CD8-positive, alpha-beta memory T cell (primary cell): ENCODE data around the gene MRPL37. TPM values are rescaled to one million over a fixed set of nuclear protein-coding genes. Genes with fewer than 3 reads are reported as not detected.

Experiments
- CTCF ChIA-PET: fragments of 350-600 bp; sonication (Branson Sonifier 250); formaldehyde crosslinking; loops from one replicate; lab custom pipeline; 2021; ENCODE audit warnings: antibody characterized with exemption; lab: Charles Lee
- POLR2A ChIA-PET: fragments of 350-600 bp; sonication (Branson Sonifier 250); formaldehyde crosslinking; loops from one replicate; lab custom pipeline; 2021; ENCODE audit warnings: antibody characterized with exemption; lab: Charles Lee
- DNase-seq, 5 donors: peaks; one replicate each; pipeline versions ENCODE4 v3.0.0 to v3.0.0-alpha.2; 2020 to 2022; ENCODE audit warnings: mixed read lengths in 1 of 5
- H3K27ac ChIP-seq: one replicate; pipeline ENCODE4 v1.7.0; 2013; ENCODE audit warnings: low read depth, mild to moderate bottlenecking, low read length, moderate library complexity
- H3K27me3 ChIP-seq: 2 replicates; pipeline ENCODE4 v1.7.0; 2013; ENCODE audit warnings: low read length, mild to moderate bottlenecking; ENCODE audit not compliant: insufficient read depth, poor library complexity, severe bottlenecking
- H3K36me3 ChIP-seq: 2 replicates; pipeline ENCODE4 v1.7.0; 2013; ENCODE audit warnings: mild to moderate bottlenecking, low read length, moderate library complexity; ENCODE audit not compliant: insufficient read depth
- H3K4me1 ChIP-seq: 2 replicates; pipeline ENCODE4 v1.7.0; 2013; ENCODE audit warnings: mild to moderate bottlenecking, low read length, moderate library complexity; ENCODE audit not compliant: insufficient read depth
- H3K4me3 ChIP-seq: 2 replicates; pipeline ENCODE4 v1.7.0; 2013; ENCODE audit warnings: mild to moderate bottlenecking, low read length
- H3K9me3 ChIP-seq: 2 replicates; pipeline ENCODE4 v1.7.0; 2013; ENCODE audit warnings: mild to moderate bottlenecking, low read length
- H3K27ac Mint-ChIP-seq, 8 donors: one replicate each; pipeline ENCODE4 v1.8.0; 2020 to 2021; ENCODE audit warnings: mixed read lengths in 8 of 8, mild to moderate bottlenecking in 6 of 8, inconsistent platforms in 3 of 8, moderate library complexity in 3 of 8
- H3K27me3 Mint-ChIP-seq, 2 donors: one replicate each; pipeline ENCODE4 v1.8.0; 2020 to 2021; ENCODE audit warnings: mixed read lengths in 2 of 2, mild to moderate bottlenecking in 1 of 2, moderate library complexity in 1 of 2
- H3K36me3 Mint-ChIP-seq, 3 donors: one replicate each; pipeline ENCODE4 v1.8.0; 2020 to 2021; ENCODE audit warnings: mixed read lengths in 3 of 3, inconsistent platforms in 1 of 3, mild to moderate bottlenecking in 1 of 3
- H3K4me1 Mint-ChIP-seq, 3 donors: one replicate each; pipeline ENCODE4 v1.8.0; 2020 to 2021; ENCODE audit warnings: mixed read lengths in 3 of 3, inconsistent platforms in 1 of 3, mild to moderate bottlenecking in 1 of 3
- H3K4me3 Mint-ChIP-seq, 7 donors: one replicate each; pipeline ENCODE4 v1.8.0; 2020 to 2021; ENCODE audit warnings: mixed read lengths in 7 of 7, mild to moderate bottlenecking in 6 of 7, moderate library complexity in 4 of 7, inconsistent platforms in 2 of 7
- H3K9me3 Mint-ChIP-seq, 5 donors: one replicate each; pipeline ENCODE4 v1.8.0; 2020 to 2022; ENCODE audit warnings: mixed read lengths in 5 of 5, mild to moderate bottlenecking in 3 of 5, moderate library complexity in 2 of 5, inconsistent platforms in 1 of 5
- polyA plus RNA-seq: library from polyadenylated mRNA; unstranded; fragments of 300-500 nt; fragmentation: Illumina TruSeq; gene quantifications from one replicate; pipeline ENCODE4 v1.2.3, GENCODE V29; 2021
- total RNA-seq, 2 experiments: library from RNA; stranded (reverse); gene quantifications; one replicate each; pipeline ENCODE4 v1.2.3, GENCODE V29; 2021

Gene MRPL37
- total and polyA plus RNA-seq, 3 experiments from 2014 or later: 58.8 to 229 (median 226) TPM

DNA sequence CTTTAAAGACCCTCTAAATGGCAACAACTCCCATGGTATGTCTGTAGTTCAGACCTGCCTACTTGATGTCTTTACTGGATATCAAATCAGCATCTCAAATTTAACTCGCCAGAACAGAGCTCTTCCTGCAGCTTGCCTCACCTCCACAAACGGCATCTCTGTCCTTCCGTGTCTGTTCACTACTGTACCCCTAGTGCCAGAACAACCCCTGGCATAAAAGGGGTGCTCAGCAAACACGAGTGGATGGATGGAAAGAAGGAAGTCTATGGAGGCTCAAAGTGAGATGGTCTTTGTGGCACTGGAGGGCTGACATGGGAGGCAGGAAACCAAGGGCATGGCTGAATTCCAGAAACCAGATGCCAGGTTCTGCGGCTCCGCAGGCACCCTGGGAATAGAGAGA, 22.7 kb downstream of the MRPL37 start:
- peaks cover 0 to 7% (median 0%) of the 10 kb centered on the region in 3 donors for H3K4me1 Mint-ChIP-seq
- H3K27ac ChIP-seq: no peak overlapping the region
- no peaks in the 10 kb centered on the region for H3K27me3 Mint-ChIP-seq
- H3K9me3 Mint-ChIP-seq: no peaks in the 10 kb centered on the region
- no peak for DNase-seq
- H3K4me3 Mint-ChIP-seq: no peak overlapping the region
- H3K27ac Mint-ChIP-seq: peak overlapping the region in 1 of 8 donors; percentile 7
- no peaks in the 10 kb centered on the region for H3K9me3 ChIP-seq
- peaks cover 17% of the 10 kb centered on the region for H3K36me3 ChIP-seq
- H3K4me1 ChIP-seq: no peaks in the 10 kb centered on the region
- H3K27me3 ChIP-seq: no peaks in the 10 kb centered on the region
- H3K4me3 ChIP-seq: no peak overlapping the region
- POLR2A ChIA-PET: no interaction called here
- CTCF ChIA-PET: no interaction called here
- peaks cover 0 to 65% (median 5%) of the 10 kb centered on the region in 3 donors for H3K36me3 Mint-ChIP-seq

GRCh38 chr1:54223441-54224202, 23.7 kb downstream of the MRPL37 start:
- POLR2A ChIA-PET: no interaction called here

DNA sequence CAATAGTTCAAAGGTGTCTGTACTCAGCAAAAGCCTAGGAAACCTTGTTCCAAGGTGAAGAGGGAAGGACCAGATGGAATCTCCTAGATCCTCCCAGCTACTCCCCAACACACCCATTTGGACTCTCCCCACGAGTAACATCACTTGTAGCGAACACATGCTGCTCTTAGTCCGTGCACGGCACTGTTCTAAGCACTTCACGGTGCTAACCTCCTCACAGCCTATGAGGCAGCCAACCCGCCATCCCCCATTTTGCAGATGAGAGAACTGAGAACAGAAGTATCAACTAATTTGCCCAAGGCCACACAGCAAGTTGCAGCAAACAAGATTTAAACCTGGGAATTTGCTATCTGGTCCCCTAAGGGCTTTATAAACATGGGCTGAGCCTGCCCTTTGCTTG, 24.3 kb downstream of the MRPL37 start:
- H3K27me3 Mint-ChIP-seq: no peaks in the 10 kb centered on the region
- Histone ChIP-seq H3K27me3 (no peaks in the 10 kb centered on the region), H3K4me3 (no peak overlapping the region), H3K4me1 (no peaks in the 10 kb centered on the region), H3K9me3 (no peaks in the 10 kb centered on the region), H3K27ac (no peak overlapping the region), H3K36me3 (peaks cover 1% of the 10 kb centered on the region)
- H3K9me3 Mint-ChIP-seq: no peaks in the 10 kb centered on the region
- H3K36me3 Mint-ChIP-seq: peaks cover 0 to 60% (median 0%) of the 10 kb centered on the region in 3 donors
- H3K27ac Mint-ChIP-seq: peak overlapping the region in 1 of 8 donors; percentile 54
- ChIA-PET POLR2A (no interaction called here), CTCF (no interaction called here)
- H3K4me3 Mint-ChIP-seq: no peak overlapping the region
- no peak for DNase-seq
- H3K4me1 Mint-ChIP-seq: peaks cover 0 to 7% (median 1%) of the 10 kb centered on the region in 3 donors

More at GRCh38 chr1:54223441-54224202, 23.7 kb downstream of the MRPL37 start:
- DNase-seq: no peak
- H3K4me3 ChIP-seq: no peak overlapping the region
- no peaks in the 10 kb centered on the region for H3K9me3 Mint-ChIP-seq
- no peak overlapping the region for H3K27ac ChIP-seq
- H3K4me1 Mint-ChIP-seq: peaks cover 0 to 7% (median 0%) of the 10 kb centered on the region in 3 donors
- no peaks in the 10 kb centered on the region for H3K4me1 ChIP-seq
- no peak overlapping the region for H3K4me3 Mint-ChIP-seq
- no peaks in the 10 kb centered on the region for H3K9me3 ChIP-seq
- H3K27me3 ChIP-seq: no peaks in the 10 kb centered on the region
- peak overlapping the region in 3 of 8 donors; percentile 54 to 70 (median 59) for H3K27ac Mint-ChIP-seq
- H3K36me3 Mint-ChIP-seq: peaks cover 0 to 63% (median 2%) of the 10 kb centered on the region in 3 donors
- peaks cover 7% of the 10 kb centered on the region for H3K36me3 ChIP-seq
- H3K27me3 Mint-ChIP-seq: no peaks in the 10 kb centered on the region
- CTCF ChIA-PET: no interaction called here

- peaks cover 0 to 50% (median 0%) of the 10 kb centered on the region in 3 donors for H3K36me3 Mint-ChIP-seq
- H3K4me3 ChIP-seq: no peak overlapping the region
- H3K27me3 ChIP-seq: no peaks in the 10 kb centered on the region
- H3K27ac ChIP-seq: no peak overlapping the region
- DNase-seq: no peak
- H3K4me3 Mint-ChIP-seq: no peak overlapping the region
- ChIA-PET POLR2A (no interaction called here), CTCF (no interaction called here)
- no peaks in the 10 kb centered on the region for H3K4me1 ChIP-seq
- no peaks in the 10 kb centered on the region for H3K9me3 Mint-ChIP-seq
- H3K27me3 Mint-ChIP-seq: no peaks in the 10 kb centered on the region
- H3K36me3 ChIP-seq: no peaks in the 10 kb centered on the region
- peak overlapping the region in 3 of 8 donors; percentile 0 to 73 (median 9) for H3K27ac Mint-ChIP-seq
- no peaks in the 10 kb centered on the region for H3K9me3 ChIP-seq
- peaks cover under 1 to 7% (median 6%) of the 10 kb centered on the region in 3 donors for H3K4me1 Mint-ChIP-seq
Measured at GRCh38 chr1:54225378-54225777, 25.4 kb downstream of the MRPL37 start.

DNA sequence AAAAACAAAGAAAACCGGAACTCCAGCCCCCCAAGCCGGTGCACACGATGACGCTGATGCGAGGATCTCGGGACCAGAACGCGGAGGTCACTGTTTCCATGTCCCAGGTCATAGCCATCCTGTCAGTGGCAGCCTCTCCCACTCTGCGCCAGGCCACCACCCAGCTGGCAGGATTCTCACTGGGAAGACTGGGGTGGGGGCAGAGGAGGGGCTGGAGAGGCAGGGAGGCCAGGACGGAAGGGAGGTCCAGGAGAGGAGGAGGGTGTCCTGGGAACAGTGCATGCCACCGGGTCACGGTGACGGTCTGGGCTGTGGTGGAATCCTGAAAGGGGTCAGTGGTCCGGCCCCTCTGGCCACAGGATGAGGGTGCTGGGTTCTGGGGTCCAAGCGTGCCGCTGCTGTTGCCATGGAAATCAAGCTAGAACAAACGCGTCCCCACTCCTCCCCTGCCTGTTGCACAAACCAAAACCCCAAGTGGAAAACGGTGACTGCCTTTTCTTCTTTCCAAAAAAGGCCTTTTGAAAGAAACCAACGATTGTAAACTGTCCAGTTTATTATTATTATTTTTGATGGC, 26.1 kb downstream of the MRPL37 start:
- no peak overlapping the region for H3K4me3 ChIP-seq
- CTCF ChIA-PET: interaction anchor here (1.0 kb wide), 1 partner anchor 263 kb away, joined by 5 read pairs; no protein-coding TSS in a partner anchor
- H3K27me3 ChIP-seq: no peaks in the 10 kb centered on the region
- H3K36me3 ChIP-seq: no peaks in the 10 kb centered on the region
- H3K9me3 Mint-ChIP-seq: no peaks in the 10 kb centered on the region
- no peak overlapping the region for H3K27ac ChIP-seq
- peaks cover 6% of the 10 kb centered on the region for H3K4me1 ChIP-seq
- no peaks in the 10 kb centered on the region for H3K27me3 Mint-ChIP-seq
- no peak overlapping the region for H3K4me3 Mint-ChIP-seq
- POLR2A ChIA-PET: interaction anchor here (0.6 kb wide), 1 partner anchor 50 kb away, joined by 3 read pairs; no protein-coding TSS in a partner anchor
- peaks cover 8 to 13% (median 11%) of the 10 kb centered on the region in 3 donors for H3K4me1 Mint-ChIP-seq
- peak overlapping the region in 1 of 8 donors; percentile 58 for H3K27ac Mint-ChIP-seq
- H3K9me3 ChIP-seq: no peaks in the 10 kb centered on the region
- no peak for DNase-seq
- peaks cover 0 to 45% (median 0%) of the 10 kb centered on the region in 3 donors for H3K36me3 Mint-ChIP-seq

GRCh38 chr1:54227091-54227602, 27.2 kb downstream of the MRPL37 start:
- Mint-ChIP-seq H3K36me3 (peaks cover 0 to 39% (median 0%) of the 10 kb centered on the region in 3 donors), H3K4me1 (peaks cover 17 to 21% (median 17%) of the 10 kb centered on the region in 3 donors), H3K27me3 (no peaks in the 10 kb centered on the region), H3K9me3 (no peaks in the 10 kb centered on the region), H3K27ac (peak overlapping the region in 3 of 8 donors; percentile 24 to 82 (median 47)), H3K4me3 (no peak overlapping the region)
- no peaks in the 10 kb centered on the region for H3K27me3 ChIP-seq
- ChIA-PET POLR2A (no interaction called here), CTCF (interaction anchor here (1.0 to 2.3 kb wide), 2 partner anchors 262 kb away, joined by 5 to 8 read pairs; no protein-coding TSS in a partner anchor)
- H3K27ac ChIP-seq: no peak overlapping the region
- H3K9me3 ChIP-seq: no peaks in the 10 kb centered on the region
- peaks cover 9% of the 10 kb centered on the region for H3K4me1 ChIP-seq
- no peak overlapping the region for H3K4me3 ChIP-seq
- H3K36me3 ChIP-seq: no peaks in the 10 kb centered on the region
- no peak for DNase-seq

- ChIA-PET POLR2A (no interaction called here), CTCF (interaction anchor here (2.3 kb wide), 1 partner anchor 261 kb away, joined by 8 read pairs; no protein-coding TSS in a partner anchor)
Measured at GRCh38 chr1:54227891-54228310, 27.9 kb downstream of the MRPL37 start.

More at GRCh38 chr1:54227891-54228310, 27.9 kb downstream of the MRPL37 start:
- Histone ChIP-seq H3K27me3 (no peaks in the 10 kb centered on the region), H3K9me3 (no peaks in the 10 kb centered on the region), H3K4me3 (no peak overlapping the region), H3K4me1 (peaks cover 9% of the 10 kb centered on the region), H3K36me3 (no peaks in the 10 kb centered on the region), H3K27ac (no peak overlapping the region)
- Mint-ChIP-seq H3K4me1 (peaks cover 14 to 21% (median 17%) of the 10 kb centered on the region in 3 donors), H3K27me3 (no peaks in the 10 kb centered on the region), H3K9me3 (no peaks in the 10 kb centered on the region), H3K4me3 (no peak overlapping the region), H3K27ac (peak overlapping the region in 2 of 8 donors; percentile 79 to 82), H3K36me3 (peaks cover 0 to 37% (median 0%) of the 10 kb centered on the region in 3 donors)
- no peak for DNase-seq
